GF-D8 (cell line): ENCODE results near the gene TMEM79.
A peak's percentile ranks its signal among the peaks of the same experiment; 100 is the strongest.

Experiments used
- DNase-seq: peaks from one replicate; lab custom pipeline; 2025; lab: John Stamatoyannopoulos, UW

TMEM79 gene

GRCh38 chr1:156284112-156284511 is at the start of gene TMEM79:
Gene TMEM79, plus strand, starts transcription at chr1:156284325. Its CDS starts 902 bp downstream, at chr1:156285227.
- DNase-seq: no peak

- no peak for DNase-seq
These were observed 48.0 kb upstream of the TMEM79 start for GRCh38 chr1:156236164-156236563.

- no peak for DNase-seq
These were observed 45.9 kb upstream of the TMEM79 start for GRCh38 chr1:156238248-156238647.

- no peak for DNase-seq
These were observed 42.8 kb upstream of the TMEM79 start for GRCh38 chr1:156241311-156241811.

DNA sequence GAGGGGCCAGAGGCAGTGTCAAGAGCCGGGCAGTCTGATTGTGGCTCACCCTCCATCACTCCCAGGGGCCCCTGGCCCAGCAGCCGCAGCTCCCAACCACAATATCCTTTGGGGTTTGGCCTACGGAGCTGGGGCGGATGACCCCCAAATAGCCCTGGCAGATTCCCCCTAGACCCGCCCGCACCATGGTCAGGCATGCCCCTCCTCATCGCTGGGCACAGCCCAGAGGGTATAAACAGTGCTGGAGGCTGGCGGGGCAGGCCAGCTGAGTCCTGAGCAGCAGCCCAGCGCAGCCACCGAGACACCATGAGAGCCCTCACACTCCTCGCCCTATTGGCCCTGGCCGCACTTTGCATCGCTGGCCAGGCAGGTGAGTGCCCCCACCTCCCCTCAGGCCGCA is 42.2 kb upstream of the TMEM79 start, which contains the start of gene BGLAP:
TSS of gene BGLAP (plus strand) at position 259 of the 400 bp plus-strand sequence. CDS start at position 307, 48 bp downstream.
- DNase-seq: no peak

DNA sequence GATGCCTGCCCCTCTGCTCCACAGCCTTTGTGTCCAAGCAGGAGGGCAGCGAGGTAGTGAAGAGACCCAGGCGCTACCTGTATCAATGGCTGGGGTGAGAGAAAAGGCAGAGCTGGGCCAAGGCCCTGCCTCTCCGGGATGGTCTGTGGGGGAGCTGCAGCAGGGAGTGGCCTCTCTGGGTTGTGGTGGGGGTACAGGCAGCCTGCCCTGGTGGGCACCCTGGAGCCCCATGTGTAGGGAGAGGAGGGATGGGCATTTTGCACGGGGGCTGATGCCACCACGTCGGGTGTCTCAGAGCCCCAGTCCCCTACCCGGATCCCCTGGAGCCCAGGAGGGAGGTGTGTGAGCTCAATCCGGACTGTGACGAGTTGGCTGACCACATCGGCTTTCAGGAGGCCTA is 41.4 kb upstream of the TMEM79 start:
- DNase-seq: no peak

GRCh38 chr1:156244126-156244525 is 40.0 kb upstream of the TMEM79 start:
- DNase-seq: no peak

DNA sequence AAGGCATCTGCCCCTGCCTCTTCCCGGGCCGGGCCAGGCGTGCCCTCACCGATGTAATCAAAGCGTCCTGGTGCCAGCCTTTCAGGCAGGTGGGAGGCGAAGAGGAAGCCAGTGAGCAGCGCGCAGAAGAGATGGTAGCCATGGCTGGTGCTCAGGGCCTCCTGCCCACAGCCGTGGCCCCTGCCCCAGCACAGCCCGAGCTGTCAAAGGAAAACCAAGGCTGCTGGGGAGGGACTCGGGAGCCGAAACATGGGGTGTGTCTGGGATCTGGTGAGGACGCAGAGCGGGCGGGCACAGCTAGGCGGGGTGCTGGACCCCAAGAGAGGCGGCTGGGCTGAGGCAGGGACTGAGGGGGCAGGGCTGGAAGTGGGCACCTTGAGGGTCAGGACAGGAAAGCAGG is 39.4 kb upstream of the TMEM79 start:
- DNase-seq: no peak

DNA sequence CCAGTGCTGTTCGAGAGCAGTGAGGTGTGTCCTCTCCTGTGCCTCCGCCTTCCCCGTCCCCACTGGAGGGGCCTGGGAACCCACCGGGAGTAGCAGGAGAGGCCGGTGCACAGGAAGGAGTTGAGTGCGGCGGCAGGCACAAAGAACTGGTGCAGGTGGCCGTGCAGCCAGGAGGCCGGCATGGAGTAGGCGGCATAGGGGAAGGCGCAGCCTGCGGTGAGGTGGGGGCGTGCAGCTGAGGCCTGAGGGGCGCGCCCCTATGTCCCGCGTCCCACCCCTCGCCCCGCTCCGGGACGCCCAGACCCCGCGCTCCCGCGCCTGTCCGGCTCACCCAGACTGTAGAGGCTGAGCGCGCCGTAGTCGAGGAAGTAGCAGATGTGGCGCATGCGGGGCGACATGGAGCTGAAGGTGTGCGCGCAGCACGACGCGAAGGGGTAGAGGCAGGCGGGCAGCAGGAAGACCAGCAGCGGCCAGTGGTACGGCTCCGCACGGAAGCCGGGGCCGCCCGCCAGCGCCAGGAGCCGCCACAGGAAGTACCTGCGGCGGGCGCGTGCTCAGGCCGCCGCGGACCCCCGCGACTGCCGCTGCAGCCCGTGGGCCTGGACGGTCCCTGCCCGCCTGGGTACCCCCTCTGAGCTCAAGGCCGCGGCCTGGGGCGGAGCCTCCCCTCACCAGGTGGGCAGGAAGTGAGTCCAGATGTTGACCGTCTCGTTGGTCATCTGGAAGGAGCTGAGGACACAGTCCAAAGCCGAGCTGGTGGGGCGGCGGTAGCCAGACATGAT is 38.5 kb upstream of the TMEM79 start:
- DNase-seq: no peak

- no peak for DNase-seq
These were observed 37.8 kb upstream of the TMEM79 start for GRCh38 chr1:156246241-156246780.

GRCh38 chr1:156246781-156247459 is 37.2 kb upstream of the TMEM79 start:
- no peak for DNase-seq

DNA sequence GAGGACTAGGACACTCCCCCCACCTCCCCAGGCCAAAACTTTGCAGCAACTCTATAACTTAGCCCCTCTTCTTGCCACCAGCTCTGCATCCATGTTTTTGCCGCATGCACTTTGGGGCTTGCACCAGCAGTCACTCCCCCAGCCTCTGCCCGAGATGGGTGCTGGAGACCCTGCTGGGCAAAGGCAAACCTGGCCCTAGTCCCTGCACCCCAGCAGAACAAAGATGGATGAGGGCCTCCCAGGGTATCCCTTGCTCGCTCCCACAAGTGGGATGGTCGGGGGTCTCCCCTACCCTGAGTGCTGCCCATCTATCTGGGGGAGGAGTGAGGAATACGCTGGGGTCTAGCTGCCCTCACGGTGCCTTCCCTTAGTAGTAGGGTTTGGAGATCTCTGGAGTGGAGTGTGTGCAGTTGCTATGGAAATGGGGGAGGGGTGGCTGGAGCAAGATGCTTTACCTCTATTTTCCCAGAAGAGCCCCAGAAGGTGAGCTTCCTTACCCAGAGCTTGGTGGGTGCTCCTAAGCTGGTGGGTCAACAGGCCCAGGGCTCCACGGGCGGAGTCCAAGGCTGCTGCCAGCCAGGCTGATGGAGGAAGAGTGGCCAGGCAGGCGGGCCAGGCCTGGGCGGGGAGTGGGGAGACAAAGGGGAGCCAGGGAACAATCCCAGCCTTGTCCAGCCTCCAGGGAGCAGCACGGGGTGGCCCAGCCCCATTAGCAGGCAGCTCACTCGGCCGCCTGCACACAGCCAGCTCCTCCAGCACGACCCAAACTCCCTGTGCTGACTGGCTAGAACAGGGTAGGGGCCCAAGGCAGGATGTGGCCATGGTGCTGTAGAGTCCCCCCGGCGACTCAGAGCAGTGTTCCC is 36.4 kb upstream of the TMEM79 start, which contains the start of gene PAQR6:
TSS of gene PAQR6 (minus strand) at position 597 of the 863 bp plus-strand sequence. CDS start 1,325 bp downstream, outside the sequence.
- DNase-seq: no peak

DNA sequence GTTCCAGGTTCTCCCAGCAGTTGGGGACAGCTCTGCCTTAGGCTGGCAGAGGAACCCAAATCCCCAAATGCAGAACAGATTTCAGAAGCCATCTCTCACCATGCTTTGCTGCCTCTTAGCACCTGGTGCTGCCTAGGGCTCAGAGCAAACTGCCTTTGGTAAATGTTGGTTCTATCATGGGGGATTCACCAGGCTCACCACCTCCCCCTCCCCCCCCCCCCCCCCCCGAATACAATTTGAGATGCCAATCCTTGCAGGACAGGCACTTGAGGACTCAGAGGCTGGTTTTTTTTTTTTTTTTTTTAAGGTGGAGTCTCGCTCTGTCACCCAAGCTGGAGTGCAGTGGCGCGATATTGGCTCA is 35.8 kb upstream of the TMEM79 start:
- DNase-seq: no peak

DNA sequence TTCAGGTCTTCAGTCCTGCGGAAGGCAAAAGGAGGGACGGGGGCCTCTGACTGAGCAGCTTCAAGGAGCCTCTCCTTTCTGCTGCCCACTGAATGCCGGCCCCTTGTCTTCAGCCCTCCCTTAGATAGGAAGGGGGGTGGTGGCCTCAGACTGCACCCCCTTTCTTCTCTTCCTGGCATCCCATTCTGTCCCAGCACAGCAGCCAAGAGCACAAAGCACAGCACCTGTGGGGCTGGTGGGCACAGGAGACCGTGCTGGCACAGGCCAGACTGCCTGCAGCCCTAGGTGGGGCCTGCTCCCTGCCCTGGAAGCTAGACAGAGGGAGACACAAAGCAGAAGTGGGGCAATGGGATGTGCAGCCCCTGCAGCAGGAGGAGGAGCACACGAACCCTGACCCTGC is 34.5 kb upstream of the TMEM79 start:
- no peak for DNase-seq

DNA sequence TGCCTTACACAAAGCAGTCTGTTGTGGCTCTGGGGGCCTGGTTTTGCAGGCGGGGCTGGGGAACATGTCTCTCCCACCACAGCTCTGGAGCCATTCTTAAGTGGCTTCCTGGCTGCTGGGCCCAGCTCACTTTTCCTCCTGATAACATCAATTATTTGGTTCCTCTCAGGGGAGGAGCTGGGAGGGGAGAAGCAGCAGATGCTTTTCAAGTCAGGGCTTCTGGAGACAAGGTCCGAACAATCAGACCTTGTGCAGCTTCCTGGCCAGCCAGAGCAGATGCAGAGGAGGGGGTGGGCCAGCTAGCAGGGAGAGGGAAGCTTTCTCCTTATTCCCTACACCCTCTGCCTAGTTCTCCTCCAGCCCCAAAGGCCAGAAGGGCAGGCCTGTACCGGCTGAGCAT is 32.6 kb upstream of the TMEM79 start:
- DNase-seq: peak; percentile 80

DNA sequence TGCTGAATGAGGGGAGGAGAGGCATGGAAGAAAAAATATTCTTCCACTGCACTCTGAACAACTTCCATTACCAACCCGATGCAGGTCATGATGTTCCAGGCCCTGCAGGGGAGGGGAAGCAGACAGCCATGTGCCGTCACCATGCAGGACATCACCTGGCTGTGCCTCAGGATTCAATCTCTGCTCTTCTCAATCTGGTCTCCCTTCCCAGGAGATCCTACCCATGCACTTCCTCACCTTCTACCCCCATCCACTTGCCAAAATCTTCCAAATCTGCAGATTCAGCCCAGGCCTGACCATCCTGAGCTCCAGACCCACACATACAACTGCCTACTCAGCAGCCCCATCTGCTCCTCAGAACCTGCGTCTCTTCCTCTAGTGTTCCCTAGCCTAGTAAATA is 30.5 kb upstream of the TMEM79 start:
- no peak for DNase-seq

DNA sequence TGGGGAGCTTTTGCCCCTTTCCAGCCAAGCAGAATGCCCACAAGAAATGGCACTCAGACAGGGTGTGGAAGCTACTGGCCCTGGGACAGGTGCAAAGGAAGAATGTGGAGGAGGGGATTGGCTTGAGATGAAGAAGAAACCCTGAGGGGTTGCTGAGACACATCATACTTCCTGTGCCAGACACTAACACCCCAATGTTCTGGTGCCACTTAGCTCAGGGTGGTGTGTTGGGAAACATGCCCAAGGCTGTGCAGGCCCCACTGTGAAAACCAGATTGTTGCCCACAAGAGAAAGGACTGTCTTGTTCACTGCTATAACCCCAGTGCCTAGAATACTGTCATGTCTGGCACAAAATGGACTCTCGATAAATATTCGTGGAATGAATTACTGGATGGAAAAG is 26.4 kb upstream of the TMEM79 start:
- peak; percentile 3 for DNase-seq

- DNase-seq: no peak
These were observed 25.3 kb upstream of the TMEM79 start for GRCh38 chr1:156258859-156259258.

- no peak for DNase-seq
These were observed 24.3 kb upstream of the TMEM79 start for GRCh38 chr1:156259805-156260204.

GRCh38 chr1:156260896-156261295 is 23.2 kb upstream of the TMEM79 start:
- DNase-seq: no peak

DNA sequence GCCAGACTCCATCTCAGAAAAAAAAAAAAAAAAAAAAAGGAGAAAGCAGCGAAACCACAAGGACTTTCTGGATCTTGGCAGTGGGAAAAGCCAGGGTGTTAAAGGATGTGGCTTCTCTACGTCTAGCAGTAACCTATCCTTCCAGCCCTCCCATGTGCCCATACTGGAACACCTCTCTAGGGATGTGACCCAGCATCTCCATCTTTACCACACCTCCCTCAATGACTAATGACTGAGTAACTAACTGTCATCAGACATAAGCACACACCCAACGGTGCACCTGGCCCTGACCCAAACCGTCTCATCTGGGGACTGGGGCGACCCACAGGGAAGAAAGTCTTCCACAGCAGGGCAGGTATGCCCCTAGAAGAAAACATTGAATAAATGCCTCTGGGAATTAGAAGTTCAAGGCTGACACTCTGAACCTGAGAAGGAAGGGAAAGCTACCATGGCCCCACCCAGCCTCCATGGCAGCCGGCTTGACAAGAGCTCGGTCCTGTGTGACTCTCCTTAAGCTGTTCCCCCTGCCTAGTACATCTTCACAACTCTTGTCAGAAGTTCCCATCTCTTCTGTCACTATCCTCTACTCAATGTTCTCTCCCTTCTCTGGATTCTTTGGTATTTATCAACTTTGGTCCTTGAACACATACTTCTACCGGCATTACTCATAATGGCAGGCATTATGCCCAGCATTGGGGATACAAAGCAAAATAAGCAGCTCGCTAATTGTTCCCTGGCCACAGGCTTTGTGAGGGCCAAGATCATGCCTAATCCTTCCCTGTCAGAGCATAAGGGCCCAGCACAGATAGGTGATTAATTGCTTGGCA is 21.5 kb upstream of the TMEM79 start:
- no peak for DNase-seq
